Measurements from ENCODE around the gene MUC22. TPM values are rescaled to one million over a fixed set of nuclear protein-coding genes. Genes with fewer than 3 reads are reported as not detected.
"Not testable (repeated sequence)": the region's sequence is repeated elsewhere in the genome, so short reads cannot be mapped to it uniquely, and the experiment has no call there.

MUC22 gene
- polyA plus RNA-seq, 1 donor: not detected

DNA sequence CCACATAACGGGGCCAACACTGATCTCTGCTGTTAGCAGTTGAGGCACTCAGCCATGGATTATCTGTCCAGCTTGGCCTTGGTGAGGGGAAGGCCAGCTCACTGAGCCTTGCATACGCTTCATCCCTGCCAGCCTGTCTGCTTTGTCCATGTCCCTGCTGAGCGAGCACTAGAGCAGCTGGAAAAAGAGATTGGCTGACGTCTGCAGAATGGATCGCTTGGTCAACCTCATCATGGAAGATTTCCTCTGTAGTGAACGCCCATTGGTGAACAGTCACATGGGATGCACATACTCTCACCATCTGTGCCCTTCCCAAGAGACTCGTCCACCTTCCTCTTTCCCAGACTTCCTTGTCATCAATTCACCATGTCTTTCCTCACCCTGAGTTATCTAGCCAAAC, 26.9 kb downstream of the MUC22 start:
- Histone ChIP-seq H3K9me3 (ENCODE audit: control insufficient read depth, low read depth, low read length) (no peaks in the 10 kb centered on the region), H3K4me1 (ENCODE audit: control insufficient read depth, insufficient read depth, low read length) (peaks cover 4% of the 10 kb centered on the region), H3K36me3 (ENCODE audit: control insufficient read depth, insufficient read depth, low read length) (no peaks in the 10 kb centered on the region), H3K4me3 (ENCODE audit: low read length) (no peak overlapping the region), H3K27ac (ENCODE audit: low read length) (no peak overlapping the region), H3K27me3 (ENCODE audit: control insufficient read depth, insufficient read depth, low read length) (peaks cover 25% of the 10 kb centered on the region)
- no peak for DNase-seq
- no CpG with 5 or more reads among the region's 7 CpGs for WGBS (ENCODE audit: insufficient coverage, low lambda C conversion rate)

DNA sequence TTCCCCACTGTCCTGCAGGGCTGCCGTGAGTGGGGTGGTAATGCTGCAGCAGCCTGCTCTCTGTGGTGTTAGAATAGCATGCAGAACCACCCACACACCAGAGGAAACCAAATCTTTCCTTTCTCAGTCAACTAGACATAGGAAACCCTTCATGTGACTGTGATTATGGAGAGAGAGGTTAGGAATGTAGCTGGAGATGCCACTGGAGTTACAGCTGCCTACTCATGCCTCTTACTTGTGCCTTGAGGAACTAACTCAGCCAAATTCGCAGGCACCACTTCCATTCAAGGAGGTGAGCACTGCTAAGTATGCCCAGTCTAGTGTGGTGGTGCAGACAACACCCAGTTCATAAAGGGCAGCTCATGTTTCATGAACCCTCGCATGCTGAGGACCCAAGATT, 27.4 kb downstream of the MUC22 start:
- no peak for DNase-seq
- no peak overlapping the region for H3K27ac ChIP-seq (ENCODE audit: low read length)
- no peaks in the 10 kb centered on the region for H3K36me3 ChIP-seq (ENCODE audit: control insufficient read depth, insufficient read depth, low read length)
- peaks cover 4% of the 10 kb centered on the region for H3K4me1 ChIP-seq (ENCODE audit: control insufficient read depth, insufficient read depth, low read length)
- H3K27me3 ChIP-seq (ENCODE audit: control insufficient read depth, insufficient read depth, low read length): peaks cover 25% of the 10 kb centered on the region
- WGBS (ENCODE audit: insufficient coverage, low lambda C conversion rate): no CpG with 5 or more reads among the region's 3 CpGs
- H3K4me3 ChIP-seq (ENCODE audit: low read length): no peak overlapping the region
- no peaks in the 10 kb centered on the region for H3K9me3 ChIP-seq (ENCODE audit: control insufficient read depth, low read depth, low read length)

DNA sequence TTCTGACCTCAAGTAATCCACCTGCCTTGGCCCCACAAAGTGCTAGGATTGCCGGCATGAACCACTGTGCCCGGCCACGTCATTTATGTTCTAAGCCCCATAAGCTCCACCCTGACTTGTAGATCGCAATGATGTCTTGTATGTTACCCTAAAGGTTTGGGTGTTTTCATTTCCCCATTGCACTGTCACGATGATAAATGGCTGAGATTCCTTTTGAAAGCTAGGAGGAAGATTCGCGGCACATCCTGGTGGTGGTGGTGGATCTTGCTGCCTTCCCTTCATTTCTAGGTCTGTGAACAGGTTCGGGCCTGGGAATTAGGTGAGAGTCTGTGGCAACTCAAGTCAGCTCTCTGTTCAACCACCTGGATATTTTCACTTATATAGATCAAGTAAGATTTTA, 28.3 kb downstream of the MUC22 start:
- peaks cover 25% of the 10 kb centered on the region for H3K27me3 ChIP-seq (ENCODE audit: control insufficient read depth, insufficient read depth, low read length)
- no peaks in the 10 kb centered on the region for H3K9me3 ChIP-seq (ENCODE audit: control insufficient read depth, low read depth, low read length)
- DNase-seq: no peak
- 100% methylated on average over 1 of the region's 8 CpGs for WGBS (ENCODE audit: insufficient coverage, low lambda C conversion rate)
- no peak overlapping the region for H3K27ac ChIP-seq (ENCODE audit: low read length)
- no peak overlapping the region for H3K4me3 ChIP-seq (ENCODE audit: low read length)
- H3K4me1 ChIP-seq (ENCODE audit: control insufficient read depth, insufficient read depth, low read length): peaks cover 4% of the 10 kb centered on the region
- H3K36me3 ChIP-seq (ENCODE audit: control insufficient read depth, insufficient read depth, low read length): no peaks in the 10 kb centered on the region

DNA sequence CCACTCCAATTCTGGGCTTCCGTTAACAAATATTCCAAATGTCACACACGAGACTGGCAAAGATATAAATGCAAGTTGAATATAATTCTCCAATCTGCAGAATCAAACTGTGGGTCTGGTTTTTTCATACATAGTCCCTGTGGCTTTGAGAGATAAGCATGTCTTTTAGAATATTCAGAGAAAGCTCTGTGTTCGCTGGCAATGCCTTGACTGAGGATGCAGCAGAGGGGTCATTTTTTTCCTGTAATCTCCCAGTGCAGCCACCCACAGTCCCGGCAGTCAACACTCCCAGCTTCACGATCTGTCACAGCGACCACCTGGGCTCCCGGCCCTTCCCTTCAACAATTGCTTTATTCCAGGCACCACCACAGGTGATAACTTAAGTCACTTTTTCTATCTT, 30.5 kb downstream of the MUC22 start:
- H3K36me3 ChIP-seq (ENCODE audit: control insufficient read depth, insufficient read depth, low read length): no peaks in the 10 kb centered on the region
- peaks cover 4% of the 10 kb centered on the region for H3K4me1 ChIP-seq (ENCODE audit: control insufficient read depth, insufficient read depth, low read length)
- no peak for DNase-seq
- H3K27ac ChIP-seq (ENCODE audit: low read length): no peak overlapping the region
- no CpG with 5 or more reads among the region's 7 CpGs for whole genome bisulfite sequencing (ENCODE audit: insufficient coverage, low lambda C conversion rate)
- no peak overlapping the region for H3K4me3 ChIP-seq (ENCODE audit: low read length)
- H3K9me3 ChIP-seq (ENCODE audit: control insufficient read depth, low read depth, low read length): no peaks in the 10 kb centered on the region
- peaks cover 27% of the 10 kb centered on the region for H3K27me3 ChIP-seq (ENCODE audit: control insufficient read depth, insufficient read depth, low read length)

DNA sequence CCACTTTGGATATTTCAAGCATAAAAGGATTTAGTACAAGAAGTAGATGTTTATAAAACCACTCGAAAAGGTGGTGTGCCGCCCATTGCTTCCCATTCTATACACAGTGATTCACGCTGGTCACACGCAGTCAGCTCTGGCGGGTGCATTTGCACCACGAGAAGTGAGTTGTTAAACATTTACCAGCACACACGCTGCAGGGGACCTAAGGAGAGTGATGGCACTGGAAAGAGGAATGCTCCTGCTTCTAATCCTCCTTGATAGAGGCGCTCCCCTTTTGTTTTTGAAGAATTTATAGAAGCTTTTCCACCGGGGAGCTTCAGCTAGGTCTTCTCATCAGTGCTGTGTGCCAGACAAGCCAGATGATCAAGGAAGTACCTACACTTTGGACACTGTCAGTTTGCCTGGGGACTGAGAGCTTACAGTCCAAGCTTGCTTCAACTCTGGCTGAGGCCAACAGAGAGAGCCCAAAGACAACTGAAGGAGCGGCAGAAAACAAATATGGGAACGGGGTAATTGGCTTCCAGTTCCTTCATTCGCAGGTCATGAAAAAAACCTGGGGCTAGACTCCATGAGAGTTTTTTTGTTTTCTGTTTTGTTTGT, 31.2 kb downstream of the MUC22 start:
- Histone ChIP-seq H3K9me3 (ENCODE audit: control insufficient read depth, low read depth, low read length) (no peaks in the 10 kb centered on the region), H3K36me3 (ENCODE audit: control insufficient read depth, insufficient read depth, low read length) (no peaks in the 10 kb centered on the region), H3K4me1 (ENCODE audit: control insufficient read depth, insufficient read depth, low read length) (peaks cover 4% of the 10 kb centered on the region), H3K27me3 (ENCODE audit: control insufficient read depth, insufficient read depth, low read length) (peaks cover 30% of the 10 kb centered on the region), H3K4me3 (ENCODE audit: low read length) (no peak overlapping the region), H3K27ac (ENCODE audit: low read length) (no peak overlapping the region)
- peak; percentile 52 to 69 for DNase-seq
- 0% methylated on average over 1 of the region's 12 CpGs for WGBS (ENCODE audit: insufficient coverage, low lambda C conversion rate)

DNA sequence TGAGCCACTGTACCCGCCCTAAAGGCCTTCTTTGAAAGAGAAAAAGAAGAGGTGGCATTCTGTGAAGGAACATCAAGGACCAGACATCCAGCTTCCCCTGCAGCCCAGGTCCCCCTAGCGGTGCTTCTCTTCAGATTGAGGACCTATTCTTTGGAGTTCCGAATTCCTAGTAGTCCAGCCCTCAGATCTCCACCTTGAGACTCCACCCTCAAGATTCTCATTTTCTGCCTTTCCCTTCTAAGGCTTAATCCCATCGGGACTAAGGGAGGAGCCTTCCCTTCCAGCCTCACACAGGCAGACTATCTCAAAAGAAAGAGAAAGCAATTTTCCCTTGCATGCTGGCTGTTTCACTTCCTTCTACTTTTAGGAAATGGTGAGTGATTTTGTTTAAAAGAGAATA, 32.5 kb downstream of the MUC22 start:
- Histone ChIP-seq H3K36me3 (ENCODE audit: control insufficient read depth, insufficient read depth, low read length) (no peaks in the 10 kb centered on the region), H3K4me3 (ENCODE audit: low read length) (no peak overlapping the region), H3K27me3 (ENCODE audit: control insufficient read depth, insufficient read depth, low read length) (peaks cover 20% of the 10 kb centered on the region), H3K27ac (ENCODE audit: low read length) (no peak overlapping the region), H3K4me1 (ENCODE audit: control insufficient read depth, insufficient read depth, low read length) (peaks cover 4% of the 10 kb centered on the region), H3K9me3 (ENCODE audit: control insufficient read depth, low read depth, low read length) (no peaks in the 10 kb centered on the region)
- WGBS (ENCODE audit: insufficient coverage, low lambda C conversion rate): 0% methylated on average over 1 of the region's 4 CpGs
- peak in 1 of 2 donors; percentile 29 for DNase-seq

DNA sequence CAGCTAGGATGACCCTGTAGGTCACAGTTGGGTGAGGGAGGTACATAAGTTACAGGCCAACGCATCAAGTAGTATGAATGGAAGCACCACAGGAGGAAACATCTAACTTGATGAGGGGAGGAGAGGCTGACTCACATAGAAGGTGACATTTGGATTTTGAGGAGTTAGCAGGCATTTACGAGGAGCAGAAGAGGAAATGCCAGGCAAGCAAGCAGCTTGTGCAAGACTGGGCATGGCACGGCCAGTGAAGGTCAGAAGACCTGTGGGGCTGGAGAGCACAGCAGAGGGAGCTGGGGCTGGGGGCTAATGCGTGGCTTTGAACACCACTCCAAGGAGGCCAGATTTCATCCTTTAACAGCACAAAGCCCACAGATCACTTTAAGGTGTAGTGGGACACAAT, 37.8 kb downstream of the MUC22 start:
- Histone ChIP-seq H3K4me1 (ENCODE audit: control insufficient read depth, insufficient read depth, low read length) (no peaks in the 10 kb centered on the region), H3K27ac (ENCODE audit: low read length) (no peak overlapping the region), H3K9me3 (ENCODE audit: control insufficient read depth, low read depth, low read length) (no peaks in the 10 kb centered on the region), H3K36me3 (ENCODE audit: control insufficient read depth, insufficient read depth, low read length) (no peaks in the 10 kb centered on the region), H3K27me3 (ENCODE audit: control insufficient read depth, insufficient read depth, low read length) (peaks cover 10% of the 10 kb centered on the region), H3K4me3 (ENCODE audit: low read length) (no peak overlapping the region)
- no peak for DNase-seq
- 100% methylated on average over 1 of the region's 4 CpGs for WGBS (ENCODE audit: insufficient coverage, low lambda C conversion rate)

DNA sequence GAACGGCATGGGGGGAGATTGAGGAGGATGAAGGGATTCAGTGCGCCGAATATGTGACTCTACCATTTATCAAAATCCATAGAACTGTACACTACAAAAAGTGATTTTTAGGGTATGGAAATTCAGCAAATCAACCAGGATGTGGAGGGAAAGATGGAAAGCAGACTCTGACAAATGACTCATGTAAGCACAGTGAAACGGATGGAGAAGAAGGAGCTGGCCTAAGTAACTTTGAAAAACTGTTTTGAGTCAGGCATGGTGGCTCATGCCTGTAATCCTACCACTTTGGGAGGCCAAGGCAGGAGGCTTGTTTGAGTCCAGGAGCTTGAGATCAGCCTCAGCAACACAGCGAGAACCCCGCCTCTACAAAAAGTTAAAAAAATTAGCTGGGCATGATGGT, 39.2 kb downstream of the MUC22 start:
- H3K4me3 ChIP-seq (ENCODE audit: low read length): no peak overlapping the region
- 70% methylated on average over 2 of the region's 6 CpGs for WGBS (ENCODE audit: insufficient coverage, low lambda C conversion rate)
- H3K9me3 ChIP-seq (ENCODE audit: control insufficient read depth, low read depth, low read length): no peaks in the 10 kb centered on the region
- DNase-seq: no peak
- H3K27me3 ChIP-seq (ENCODE audit: control insufficient read depth, insufficient read depth, low read length): peaks cover 14% of the 10 kb centered on the region
- no peaks in the 10 kb centered on the region for H3K4me1 ChIP-seq (ENCODE audit: control insufficient read depth, insufficient read depth, low read length)
- H3K36me3 ChIP-seq (ENCODE audit: control insufficient read depth, insufficient read depth, low read length): no peaks in the 10 kb centered on the region
- H3K27ac ChIP-seq (ENCODE audit: low read length): no peak overlapping the region

DNA sequence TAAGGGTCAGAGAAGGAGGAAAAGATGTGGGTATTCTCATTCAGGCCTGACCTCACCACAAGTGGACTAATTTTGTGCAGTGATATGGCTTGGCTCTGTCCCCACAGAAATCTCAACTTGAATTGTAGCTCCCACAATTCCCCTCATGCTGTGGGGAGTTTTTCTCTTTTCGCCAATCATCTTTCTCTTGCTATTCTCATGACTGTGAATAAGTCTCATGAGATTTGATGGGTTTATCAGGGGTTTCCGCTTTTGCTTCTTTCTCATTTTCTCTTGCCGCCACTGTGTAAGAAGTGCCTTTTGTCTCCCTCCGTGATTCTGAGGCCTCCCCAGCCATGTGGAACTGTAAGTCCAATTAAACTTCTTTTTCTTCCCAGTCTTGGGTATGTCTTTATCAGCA, 42.9 kb downstream of the MUC22 start:
- H3K4me3 ChIP-seq (ENCODE audit: low read length); H3K36me3 ChIP-seq (ENCODE audit: control insufficient read depth, insufficient read depth, low read length); DNase-seq; H3K27me3 ChIP-seq (ENCODE audit: control insufficient read depth, insufficient read depth, low read length); H3K27ac ChIP-seq (ENCODE audit: low read length); H3K4me1 ChIP-seq (ENCODE audit: control insufficient read depth, insufficient read depth, low read length); H3K9me3 ChIP-seq (ENCODE audit: control insufficient read depth, low read depth, low read length): not testable (repeated sequence)
- no CpG with 5 or more reads among the region's 4 CpGs for WGBS (ENCODE audit: insufficient coverage, low lambda C conversion rate)

DNA sequence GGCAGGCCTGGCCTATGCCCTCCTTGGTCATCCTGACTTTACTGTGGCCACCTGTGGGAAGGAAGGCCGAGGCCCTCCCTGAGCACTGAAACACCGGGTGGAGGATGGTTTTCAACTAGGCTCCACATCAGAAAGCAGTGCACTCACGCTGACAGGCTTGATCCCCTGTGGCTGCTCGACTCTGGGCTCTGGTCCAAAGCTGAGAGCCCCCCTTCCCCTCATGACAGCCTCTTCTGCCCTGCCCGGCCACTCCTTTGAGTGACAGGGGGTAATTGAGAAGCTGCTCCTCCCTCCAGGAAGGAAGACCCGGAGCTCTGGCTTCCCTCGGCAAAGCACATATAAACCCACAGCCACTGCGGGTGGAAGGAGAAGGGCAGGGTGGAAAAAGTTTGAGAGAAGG, 43.6 kb downstream of the MUC22 start:
- H3K4me1 ChIP-seq (ENCODE audit: control insufficient read depth, insufficient read depth, low read length): no peaks in the 10 kb centered on the region
- H3K27ac ChIP-seq (ENCODE audit: low read length): no peak overlapping the region
- H3K9me3 ChIP-seq (ENCODE audit: control insufficient read depth, low read depth, low read length): no peaks in the 10 kb centered on the region
- no peaks in the 10 kb centered on the region for H3K36me3 ChIP-seq (ENCODE audit: control insufficient read depth, insufficient read depth, low read length)
- no peak for DNase-seq
- no peak overlapping the region for H3K4me3 ChIP-seq (ENCODE audit: low read length)
- no CpG with 5 or more reads among the region's 8 CpGs for WGBS (ENCODE audit: insufficient coverage, low lambda C conversion rate)
- H3K27me3 ChIP-seq (ENCODE audit: control insufficient read depth, insufficient read depth, low read length): peaks cover 7% of the 10 kb centered on the region

DNA sequence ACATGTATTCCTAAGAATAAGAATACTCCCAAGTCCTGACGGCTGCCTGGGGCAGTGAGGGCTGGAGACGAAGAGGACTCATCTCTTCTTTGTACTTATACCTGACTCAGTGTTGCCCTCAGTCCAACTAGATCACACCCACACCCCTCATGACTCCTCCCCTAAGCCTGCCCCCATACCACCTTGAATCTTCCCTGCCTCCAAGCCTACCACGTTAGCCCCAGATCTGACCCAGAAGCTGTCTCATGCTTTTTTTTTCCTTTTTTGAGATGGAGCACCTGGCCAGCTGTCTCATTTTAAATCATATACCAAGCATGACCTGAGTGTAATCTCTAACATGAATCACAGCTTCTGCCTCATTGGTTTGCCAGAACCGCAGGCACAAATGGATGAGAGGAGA, 45.2 kb downstream of the MUC22 start:
- H3K36me3 ChIP-seq (ENCODE audit: control insufficient read depth, insufficient read depth, low read length): no peaks in the 10 kb centered on the region
- peaks cover 7% of the 10 kb centered on the region for H3K27me3 ChIP-seq (ENCODE audit: control insufficient read depth, insufficient read depth, low read length)
- WGBS (ENCODE audit: insufficient coverage, low lambda C conversion rate): no CpG with 5 or more reads among the region's 4 CpGs
- H3K27ac ChIP-seq (ENCODE audit: low read length): no peak overlapping the region
- DNase-seq: no peak
- no peaks in the 10 kb centered on the region for H3K9me3 ChIP-seq (ENCODE audit: control insufficient read depth, low read depth, low read length)
- no peak overlapping the region for H3K4me3 ChIP-seq (ENCODE audit: low read length)
- H3K4me1 ChIP-seq (ENCODE audit: control insufficient read depth, insufficient read depth, low read length): no peaks in the 10 kb centered on the region

Measured in large intestine (tissue), 3 donors.